ENCODE data around the gene MYCBP2.
"Not testable (repeated sequence)": the region's sequence is repeated elsewhere in the genome, so short reads cannot be mapped to it uniquely, and the experiment has no call there.

MYCBP2 gene

GRCh38 chr13:77298426-77298825 is 28.5 kb downstream of the MYCBP2 start:
- no peak for DNase-seq

- DNase-seq: no peak
These were observed 35.1 kb downstream of the MYCBP2 start for GRCh38 chr13:77291774-77292173.

GRCh38 chr13:77290342-77290741 is 36.6 kb downstream of the MYCBP2 start:
- DNase-seq: no peak

- no peak for DNase-seq
These were observed 37.0 kb downstream of the MYCBP2 start for GRCh38 chr13:77289851-77290250.

- not testable (repeated sequence) for DNase-seq
These were observed 41.3 kb downstream of the MYCBP2 start for GRCh38 chr13:77285632-77286031.

GRCh38 chr13:77285098-77285497 is 41.8 kb downstream of the MYCBP2 start:
- no peak for DNase-seq

- DNase-seq: no peak
These were observed 52.8 kb downstream of the MYCBP2 start for GRCh38 chr13:77274126-77274525.

GRCh38 chr13:77269141-77269540 is 57.8 kb downstream of the MYCBP2 start:
- no peak for DNase-seq

GRCh38 chr13:77267362-77267761 is 59.5 kb downstream of the MYCBP2 start:
- DNase-seq: no peak

- DNase-seq: no peak
These were observed 61.6 kb downstream of the MYCBP2 start for GRCh38 chr13:77265336-77265735.

- no peak for DNase-seq
These were observed 64.7 kb downstream of the MYCBP2 start for GRCh38 chr13:77262198-77262597.

- no peak for DNase-seq
These were observed 75.9 kb downstream of the MYCBP2 start for GRCh38 chr13:77250975-77251374.

GRCh38 chr13:77245224-77245623 is 81.7 kb downstream of the MYCBP2 start:
- not testable (repeated sequence) for DNase-seq

- DNase-seq: no peak
These were observed 87.6 kb downstream of the MYCBP2 start for GRCh38 chr13:77239312-77239711.

- no peak for DNase-seq
These were observed 91.4 kb downstream of the MYCBP2 start for GRCh38 chr13:77235456-77236022.

GRCh38 chr13:77233159-77233558 is 93.7 kb downstream of the MYCBP2 start:
- no peak for DNase-seq

GRCh38 chr13:77230560-77230959 is 96.3 kb downstream of the MYCBP2 start:
- no peak for DNase-seq

- DNase-seq: no peak
These were observed 100.9 kb downstream of the MYCBP2 start for GRCh38 chr13:77225946-77226345.

GRCh38 chr13:77222909-77223308 is 104.0 kb downstream of the MYCBP2 start:
- DNase-seq: no peak

GRCh38 chr13:77222000-77222690 is 104.7 kb downstream of the MYCBP2 start:
- no peak for DNase-seq

- no peak for DNase-seq
These were observed 107.5 kb downstream of the MYCBP2 start for GRCh38 chr13:77219401-77219800.

GRCh38 chr13:77218274-77218673 is 108.6 kb downstream of the MYCBP2 start:
- DNase-seq: no peak

GRCh38 chr13:77215543-77215942 is 111.4 kb downstream of the MYCBP2 start:
- DNase-seq: no peak

GRCh38 chr13:77213644-77214043 is 113.2 kb downstream of the MYCBP2 start:
- DNase-seq: no peak

GRCh38 chr13:77207943-77208342 is 119.0 kb downstream of the MYCBP2 start:
- DNase-seq: no peak

Data from 8988T (cell line).